Ovary (tissue), 9 donors: ENCODE results near the gene ZNF678. TPM values are rescaled to one million over a fixed set of nuclear protein-coding genes. Genes with fewer than 3 reads are reported as not detected.

ENCODE experiments used
- DNase-seq, 5 donors: peaks; one replicate each; pipeline ENCODE4 v3.0.0-alpha.2; 2019 to 2020
- H3K27ac ChIP-seq, 2 donors: fragments of 200-600 bp; one replicate each; pipeline versions ENCODE4 v1.5.1 to v1.8.0; 2019 to 2022
- H3K27me3 ChIP-seq: fragments of 200-600 bp; one replicate; pipeline ENCODE4 v1.8.0; 2022
- H3K36me3 ChIP-seq: fragments of 200-600 bp; sonication (generic); one replicate; pipeline ENCODE4 v1.5.1; 2019
- H3K4me1 ChIP-seq: one replicate; pipeline ENCODE4 v1.8.1; 2013; ENCODE audit warnings: mild to moderate bottlenecking, moderate library complexity; ENCODE audit not compliant: insufficient read depth
- H3K4me3 ChIP-seq: fragments of 200-600 bp; sonication (generic); one replicate; pipeline ENCODE4 v1.5.1; 2017
- H3K9me3 ChIP-seq, 2 donors: fragments of 200-600 bp in 1 of 2; sonication (generic) in 1 of 2; one replicate each; pipeline versions ENCODE4 v1.5.1 to v1.8.1; 2013 to 2019; ENCODE audit warnings: mild to moderate bottlenecking in 1 of 2, moderate library complexity in 1 of 2
- EP300 ChIP-seq: sonication (generic); formaldehyde crosslinking; IDR thresholded peaks from one replicate; pipeline ENCODE4 v1.6.1; 2017; ENCODE audit warnings: antibody characterized with exemption
- POLR2A ChIP-seq: fragments of 450-650 bp; IDR thresholded peaks from one replicate; pipeline ENCODE4 v1.6.1; 2017; ENCODE audit warnings: antibody characterized with exemption, mild to moderate bottlenecking, moderate library complexity
- WGBS, 3 donors: extraction: QIAGEN DNeasy Blood & Tissue Kit in 1 of 3; methylation state at CpG; one replicate each; pipeline versions ENCODE4 v1.1.5 to v1.1.7; 2013 to 2017; 5-methylcytosine and 5-hydroxymethylcytosine counted together
- intact Hi-C, 4 donors: fragments of 100-400 bp; cut with DNase I; formaldehyde crosslinking; loops; one replicate each; pipeline versions ENCODE4 v1.11.0 to v1.15.1; 2022 to 2023
- polyA plus RNA-seq, 2 donors: library from polyadenylated mRNA; stranded (reverse); fragments of 200-250 nt in 1 of 2; fragments of 350-450 nt in 1 of 2; fragmentation: Illumina TruSeq in 1 of 2; extraction: RNeasy Lipid Tissue Mini Kit (QIAGEN cat#74804) in 1 of 2; gene quantifications; one replicate each; pipeline ENCODE4 v1.2.3, GENCODE V29; 2013 to 2014
- total RNA-seq, 7 donors: library from RNA; depleted of rRNA in 2 of 7; stranded (reverse); fragments of >200 nt in 2 of 7; fragmentation: NEBNext Ultra II Directional in 3 of 7; extraction: Animal tissue kit (Norgen Biotek cat#: 25700) in 3 of 7; gene quantifications; one replicate each; pipeline versions ENCODE4 v1.1.0 to v1.2.4, GENCODE V29; 2016 to 2023
- TF ChIP-seq, protein P1 (sequence below), 3 donors: fragments of 450-650 bp in 2 of 3; fragments of 200-600 bp in 1 of 3; IDR thresholded peaks; one replicate each; pipeline versions ENCODE4 v1.5.1 to v1.8.0; 2016 to 2022; ENCODE audit warnings: antibody characterized with exemption in 3 of 3, mild to moderate bottlenecking in 1 of 3
- donor health status: DM: no; HTN: no; CAD: no; lungs with moderate emphysema.
- donor health status: DM: no; HTN: no; CAD: no.
- donor health status: Bipolar disorder and iron deficiency.
- donor health status: DM: yes; HTN: yes; CAD: no.
- donor health status: DM: no; HTN: no; CAD: no.
- donor health status: DM: yes; HTN: yes; CAD: no.

The ZNF678 gene
- total and polyA plus RNA-seq, 9 donors, result 2.5 to 12.0 (median 8.2) TPM

DNA sequence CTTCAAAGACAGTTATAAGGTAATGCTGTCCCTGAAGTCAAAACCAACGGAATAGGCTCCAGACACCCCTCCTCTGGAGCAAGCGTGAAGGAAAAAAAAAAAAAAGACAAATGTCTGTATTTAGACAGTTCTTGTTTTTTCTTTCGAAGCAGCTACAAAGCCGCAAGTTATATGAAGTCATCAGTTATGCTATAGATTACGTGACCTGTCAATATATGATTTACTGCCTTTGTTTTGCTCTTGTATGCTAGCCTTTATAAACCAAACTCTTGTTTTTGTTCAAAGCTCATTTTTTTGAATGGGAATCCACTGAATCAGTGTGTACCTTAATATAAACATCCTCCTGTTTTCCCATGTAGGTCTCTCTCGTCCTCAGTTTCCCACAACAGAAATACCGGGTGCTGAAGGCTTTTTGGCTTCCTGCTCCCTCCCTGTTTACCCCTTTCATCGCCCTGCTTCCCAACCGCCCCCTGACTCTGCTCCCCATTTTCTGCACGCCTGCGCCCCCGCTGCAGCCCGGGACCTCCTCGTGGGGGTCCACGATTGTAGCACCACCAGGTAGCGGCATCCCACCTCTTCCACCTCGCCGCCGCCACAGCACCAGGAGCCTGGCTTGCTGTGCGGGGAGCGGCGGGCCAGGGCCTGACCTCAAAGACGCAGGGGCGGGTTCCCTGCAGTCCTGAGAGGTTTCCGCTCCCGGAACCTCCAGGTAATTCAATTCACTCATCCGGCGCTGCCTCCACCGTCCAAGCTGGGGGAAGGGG is 5.2 kb upstream of the ZNF678 start:
- TF ChIP-seq POLR2A (no peak), EP300 (no peak)
- TF ChIP-seq, protein P1, sequence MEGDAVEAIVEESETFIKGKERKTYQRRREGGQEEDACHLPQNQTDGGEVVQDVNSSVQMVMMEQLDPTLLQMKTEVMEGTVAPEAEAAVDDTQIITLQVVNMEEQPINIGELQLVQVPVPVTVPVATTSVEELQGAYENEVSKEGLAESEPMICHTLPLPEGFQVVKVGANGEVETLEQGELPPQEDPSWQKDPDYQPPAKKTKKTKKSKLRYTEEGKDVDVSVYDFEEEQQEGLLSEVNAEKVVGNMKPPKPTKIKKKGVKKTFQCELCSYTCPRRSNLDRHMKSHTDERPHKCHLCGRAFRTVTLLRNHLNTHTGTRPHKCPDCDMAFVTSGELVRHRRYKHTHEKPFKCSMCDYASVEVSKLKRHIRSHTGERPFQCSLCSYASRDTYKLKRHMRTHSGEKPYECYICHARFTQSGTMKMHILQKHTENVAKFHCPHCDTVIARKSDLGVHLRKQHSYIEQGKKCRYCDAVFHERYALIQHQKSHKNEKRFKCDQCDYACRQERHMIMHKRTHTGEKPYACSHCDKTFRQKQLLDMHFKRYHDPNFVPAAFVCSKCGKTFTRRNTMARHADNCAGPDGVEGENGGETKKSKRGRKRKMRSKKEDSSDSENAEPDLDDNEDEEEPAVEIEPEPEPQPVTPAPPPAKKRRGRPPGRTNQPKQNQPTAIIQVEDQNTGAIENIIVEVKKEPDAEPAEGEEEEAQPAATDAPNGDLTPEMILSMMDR (IDR thresholded peaks at IDR 0.05), result no peak
- Histone ChIP-seq H3K9me3 (no peaks in the 10 kb centered on the region), H3K4me3 (no peak overlapping the region), H3K4me1 (peaks cover 2% of the 10 kb centered on the region), H3K36me3 (no peaks in the 10 kb centered on the region), H3K27ac (no peak overlapping the region), H3K27me3 (no peaks in the 10 kb centered on the region)
- 55 to 59% (median 55%) methylated on average over 29 of the region's 29 CpGs for WGBS, 3 donors
- DNase-seq, result no peak
- intact Hi-C loops, result no loop called here

GRCh38 chr1:227558732-227559262 is 4.6 kb upstream of the ZNF678 start:
- TF ChIP-seq POLR2A (no peak), EP300 (no peak)
- TF ChIP-seq, protein P1 (IDR thresholded peaks at IDR 0.05), result no peak
- Histone ChIP-seq H3K27me3 (no peaks in the 10 kb centered on the region), H3K4me3 (no peak overlapping the region), H3K9me3 (no peaks in the 10 kb centered on the region), H3K4me1 (peaks cover 2% of the 10 kb centered on the region), H3K27ac (no peak overlapping the region), H3K36me3 (no peaks in the 10 kb centered on the region)
- no peak for DNase-seq
- intact Hi-C loops, result no loop called here
- 62 to 68% (median 65%) methylated on average over 20 of the region's 20 CpGs for WGBS, 3 donors

GRCh38 chr1:227559499-227559898 is 3.9 kb upstream of the ZNF678 start:
- peaks cover 2% of the 10 kb centered on the region for H3K4me1 ChIP-seq
- TF ChIP-seq EP300 (no peak), POLR2A (no peak)
- TF ChIP-seq, protein P1 (IDR thresholded peaks at IDR 0.05), result no peak

GRCh38 chr1:227559926-227560325 is 3.4 kb upstream of the ZNF678 start:
- no peaks in the 10 kb centered on the region for H3K9me3 ChIP-seq
- no peaks in the 10 kb centered on the region for H3K36me3 ChIP-seq
- H3K27me3 ChIP-seq, result no peaks in the 10 kb centered on the region
- H3K4me1 ChIP-seq, result peaks cover 3% of the 10 kb centered on the region
- no peak overlapping the region for H3K4me3 ChIP-seq
- WGBS, 3 donors, result 60 to 74% (median 65%) methylated on average over 12 of the region's 12 CpGs
- TF ChIP-seq EP300 (no peak), POLR2A (no peak)
- TF ChIP-seq, protein P1 (IDR thresholded peaks at IDR 0.05), result no peak
- no peak overlapping the region for H3K27ac ChIP-seq
- no peak for DNase-seq
- intact Hi-C loops, result loop anchor here in 1 of 4 donors (5.0 kb wide), 1 partner anchor 598 kb away; no protein-coding TSS in a partner anchor

More at GRCh38 chr1:227559499-227559898, 3.9 kb upstream of the ZNF678 start:
- WGBS, 3 donors, result 34 to 47% (median 40%) methylated on average over 27 of the region's 27 CpGs
- H3K27me3 ChIP-seq, result no peaks in the 10 kb centered on the region
- DNase-seq, result no peak
- H3K27ac ChIP-seq, result no peak overlapping the region
- H3K9me3 ChIP-seq, result no peaks in the 10 kb centered on the region
- H3K4me3 ChIP-seq, result no peak overlapping the region
- no peaks in the 10 kb centered on the region for H3K36me3 ChIP-seq
- intact Hi-C loops, result no loop called here
